Endothelial cell of umbilical vein (primary cell): Measurements from ENCODE around the gene PSMB5.

ENCODE experiments used
- EZH2 ChIP-seq: IDR thresholded peaks from 2 replicates; pipeline ENCODE4 v1.6.1; 2012; ENCODE audit warnings: borderline replicate concordance, low read depth, mild to moderate bottlenecking, moderate library complexity, low read length, inconsistent platforms; ENCODE audit not compliant: severe bottlenecking
- JUN ChIP-seq: IDR thresholded peaks from 2 replicates; pipeline ENCODE4 v1.6.1; 2011; ENCODE audit warnings: borderline replicate concordance, low read depth; ENCODE audit not compliant: insufficient read length, insufficient read depth
- MYC ChIP-seq: IDR thresholded peaks from one replicate; pipeline ENCODE4 v1.6.1; 2011; ENCODE audit warnings: mild to moderate bottlenecking, low read depth, low read length
- POLR2A ChIP-seq: IDR thresholded peaks from 2 replicates; pipeline ENCODE4 v1.6.1; 2012; ENCODE audit warnings: low read depth, mild to moderate bottlenecking, control low read depth, low read length
- TF ChIP-seq, protein P1 (sequence below), 2 donors: IDR thresholded peaks; 1 replicate in 1 of 2; 2 replicates in 1 of 2; pipeline ENCODE4 v1.5.1; 2011; ENCODE audit warnings: low read length in 2 of 2, mild to moderate bottlenecking in 2 of 2, moderate library complexity in 2 of 2, control low read depth in 1 of 2, inconsistent platforms in 1 of 2, low read depth in 1 of 2; ENCODE audit not compliant: insufficient read depth in 1 of 2; ENCODE audit errors: extremely low read depth in 1 of 2

DNA sequence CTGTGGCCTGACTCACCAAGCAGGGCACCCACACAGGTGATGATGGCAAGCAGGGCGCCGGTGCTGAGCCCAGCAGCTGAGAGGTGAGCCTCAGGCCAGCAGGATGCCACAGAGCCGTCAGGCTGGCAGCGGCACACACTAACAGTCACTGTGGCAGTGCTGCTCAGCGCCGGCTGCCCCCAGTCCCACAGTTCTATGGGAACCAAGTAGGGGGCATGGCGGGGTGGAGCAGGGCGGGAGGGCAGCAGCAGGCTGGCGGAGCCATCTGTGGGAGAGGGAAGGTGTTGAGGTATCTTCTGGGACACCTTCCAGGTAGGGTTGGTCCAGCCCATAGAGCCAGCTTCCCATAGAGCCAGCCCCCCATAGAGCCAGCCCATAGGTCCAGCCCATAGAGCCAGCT, 14.3 kb upstream of the PSMB5 start:
- TF ChIP-seq POLR2A (no peak), MYC (no peak), JUN (no peak), EZH2 (no peak)
- TF ChIP-seq, protein P1, sequence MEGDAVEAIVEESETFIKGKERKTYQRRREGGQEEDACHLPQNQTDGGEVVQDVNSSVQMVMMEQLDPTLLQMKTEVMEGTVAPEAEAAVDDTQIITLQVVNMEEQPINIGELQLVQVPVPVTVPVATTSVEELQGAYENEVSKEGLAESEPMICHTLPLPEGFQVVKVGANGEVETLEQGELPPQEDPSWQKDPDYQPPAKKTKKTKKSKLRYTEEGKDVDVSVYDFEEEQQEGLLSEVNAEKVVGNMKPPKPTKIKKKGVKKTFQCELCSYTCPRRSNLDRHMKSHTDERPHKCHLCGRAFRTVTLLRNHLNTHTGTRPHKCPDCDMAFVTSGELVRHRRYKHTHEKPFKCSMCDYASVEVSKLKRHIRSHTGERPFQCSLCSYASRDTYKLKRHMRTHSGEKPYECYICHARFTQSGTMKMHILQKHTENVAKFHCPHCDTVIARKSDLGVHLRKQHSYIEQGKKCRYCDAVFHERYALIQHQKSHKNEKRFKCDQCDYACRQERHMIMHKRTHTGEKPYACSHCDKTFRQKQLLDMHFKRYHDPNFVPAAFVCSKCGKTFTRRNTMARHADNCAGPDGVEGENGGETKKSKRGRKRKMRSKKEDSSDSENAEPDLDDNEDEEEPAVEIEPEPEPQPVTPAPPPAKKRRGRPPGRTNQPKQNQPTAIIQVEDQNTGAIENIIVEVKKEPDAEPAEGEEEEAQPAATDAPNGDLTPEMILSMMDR (IDR thresholded peaks at IDR 0.05; ENCODE audit: extremely low read depth in 1 of 2, insufficient read depth in 1 of 2, low read depth in 1 of 2, low read length in 2 of 2): no peak
